HG02870 (cell line): ENCODE measurements around the gene MGAM2.

Experiments
- ATAC-seq: cut with Tn5 transposase; IDR thresholded peaks from one replicate; pipeline ENCODE4 v1.9.1; 2021; ENCODE audit warnings: mild to moderate bottlenecking, moderate library complexity; ENCODE audit not compliant: unreplicated experiment

Gene MGAM2

DNA sequence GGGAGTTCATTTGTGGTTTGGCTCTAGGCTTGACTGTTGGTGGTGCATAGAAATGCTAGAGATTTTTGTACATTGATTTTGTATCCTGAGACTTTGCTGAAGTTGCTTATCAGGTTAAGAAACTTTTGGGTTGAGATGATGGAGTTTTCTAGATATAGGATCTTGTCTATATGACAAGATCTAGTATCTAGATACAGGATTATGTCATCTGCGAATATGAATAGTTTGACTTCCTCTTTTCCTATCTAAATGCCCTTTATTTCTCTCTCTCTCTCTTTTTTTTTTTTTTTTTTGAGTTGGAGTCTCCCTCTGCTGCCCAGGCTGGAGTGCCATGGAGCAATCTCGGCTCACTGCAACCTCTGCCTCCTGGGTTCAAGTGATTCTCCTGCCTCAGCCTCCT lies 62.9 kb downstream of the MGAM2 start:
- no peak for ATAC-seq

- ATAC-seq = no peak
These were observed 64.1 kb downstream of the MGAM2 start for GRCh38 chr7:142175594-142175993.

DNA sequence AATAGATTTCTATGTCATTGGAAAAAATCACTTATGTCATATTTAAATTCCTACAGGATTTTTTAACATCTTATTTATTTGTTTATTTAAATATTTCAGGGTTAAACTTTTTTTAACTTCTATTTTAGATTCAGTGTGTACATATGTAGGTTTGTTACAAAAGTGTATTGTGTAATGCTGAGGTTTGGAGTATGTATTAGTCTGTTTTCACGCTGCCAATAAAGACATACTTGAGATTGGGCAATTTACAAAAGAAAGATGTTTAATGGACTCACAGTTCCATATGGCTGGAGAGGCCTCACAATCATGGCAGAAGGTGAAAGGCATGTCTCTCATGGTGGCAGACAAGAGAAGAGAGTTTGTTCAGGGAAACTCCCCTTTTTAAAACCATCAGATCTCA lies 65.4 kb downstream of the MGAM2 start:
- ATAC-seq = no peak

GRCh38 chr7:142177869-142178268 lies 66.4 kb downstream of the MGAM2 start:
- ATAC-seq = no peak

DNA sequence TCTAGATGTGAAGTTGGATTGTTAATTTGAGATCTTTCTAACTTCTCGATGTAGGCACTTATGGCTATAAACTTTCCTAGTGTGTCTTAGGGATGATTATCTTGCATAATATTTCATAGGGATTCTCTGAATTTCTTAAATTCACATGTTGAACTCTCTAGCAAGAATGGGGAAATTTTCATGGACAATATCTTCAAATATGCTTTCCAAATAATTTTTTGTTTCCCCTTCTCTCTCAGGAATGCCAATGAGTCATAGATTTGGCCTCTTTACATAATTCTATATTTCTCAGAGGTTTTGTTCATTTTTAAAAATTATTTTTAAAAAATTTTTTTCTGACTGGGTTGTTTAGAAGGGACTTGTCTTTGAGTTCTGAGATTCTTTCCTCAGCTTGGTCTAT lies 68.9 kb downstream of the MGAM2 start:
- ATAC-seq = no peak

DNA sequence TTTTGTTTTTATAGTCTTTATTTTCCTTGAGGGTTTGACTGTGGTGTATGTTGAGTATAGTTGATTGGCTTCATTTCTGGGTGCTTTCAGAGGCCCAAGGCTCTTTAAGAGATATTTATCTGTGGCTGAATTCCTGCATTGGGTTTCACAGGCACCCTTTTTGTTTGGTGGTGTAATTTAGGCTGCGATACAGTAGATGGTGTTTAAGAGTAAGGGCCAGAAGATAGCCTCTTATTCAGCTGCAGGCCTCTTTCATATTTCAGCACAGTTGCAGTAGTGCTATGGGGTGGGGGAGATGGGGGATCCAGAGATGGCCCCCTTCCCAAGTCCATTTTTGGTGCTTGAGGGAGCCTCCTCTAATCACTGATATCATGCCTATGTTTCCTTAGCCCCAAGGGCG lies 69.7 kb downstream of the MGAM2 start:
- no peak for ATAC-seq

GRCh38 chr7:142181966-142182365 lies 70.4 kb downstream of the MGAM2 start:
- ATAC-seq = no peak

DNA sequence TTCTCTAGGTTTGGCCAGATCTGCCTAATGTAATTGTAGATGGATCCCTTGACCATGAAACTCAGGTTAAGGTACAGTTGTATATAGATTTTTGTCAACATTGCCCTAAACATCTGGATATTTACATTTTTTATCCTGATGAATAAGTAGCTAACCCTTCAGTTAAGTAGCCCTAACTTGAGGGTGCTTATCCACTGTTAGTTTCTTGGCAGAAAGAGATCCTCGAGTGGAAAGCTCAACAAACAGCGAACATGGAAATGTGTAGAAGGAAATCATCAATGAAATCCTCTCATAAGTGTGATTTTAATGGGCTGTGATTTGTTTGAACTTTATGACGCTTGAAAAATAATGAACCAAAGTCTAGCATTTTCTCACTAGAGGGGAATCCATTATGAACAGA lies 73.6 kb downstream of the MGAM2 start:
- ATAC-seq = no peak

- ATAC-seq = no peak
These were observed 74.3 kb downstream of the MGAM2 start for GRCh38 chr7:142185801-142186200.

- no peak for ATAC-seq
These were observed 76.6 kb downstream of the MGAM2 start for GRCh38 chr7:142188154-142188553.

GRCh38 chr7:142188846-142189245 lies 77.3 kb downstream of the MGAM2 start:
- no peak for ATAC-seq

- no peak for ATAC-seq
These were observed 82.7 kb downstream of the MGAM2 start for GRCh38 chr7:142194201-142194600.

GRCh38 chr7:142196066-142196840 lies 84.7 kb downstream of the MGAM2 start:
- ATAC-seq = no peak

DNA sequence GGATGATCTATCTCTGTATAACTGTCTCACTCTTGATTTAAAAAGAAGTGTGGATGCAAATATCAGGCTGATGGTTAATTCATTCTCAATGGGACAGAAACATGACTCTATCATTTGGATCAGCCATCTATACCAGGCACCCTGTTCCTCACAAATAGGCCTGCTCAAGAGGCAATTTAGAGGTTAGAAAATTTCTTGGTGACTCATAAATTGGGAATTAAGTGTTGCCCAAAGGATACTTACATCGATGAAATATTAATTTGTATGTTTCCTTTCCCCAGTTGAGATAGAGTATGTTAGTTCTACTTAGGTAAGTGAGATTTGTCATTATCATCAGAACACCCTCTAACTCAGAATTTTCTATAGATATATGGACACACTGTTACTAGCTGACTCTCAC lies 88.7 kb downstream of the MGAM2 start:
- no peak for ATAC-seq

DNA sequence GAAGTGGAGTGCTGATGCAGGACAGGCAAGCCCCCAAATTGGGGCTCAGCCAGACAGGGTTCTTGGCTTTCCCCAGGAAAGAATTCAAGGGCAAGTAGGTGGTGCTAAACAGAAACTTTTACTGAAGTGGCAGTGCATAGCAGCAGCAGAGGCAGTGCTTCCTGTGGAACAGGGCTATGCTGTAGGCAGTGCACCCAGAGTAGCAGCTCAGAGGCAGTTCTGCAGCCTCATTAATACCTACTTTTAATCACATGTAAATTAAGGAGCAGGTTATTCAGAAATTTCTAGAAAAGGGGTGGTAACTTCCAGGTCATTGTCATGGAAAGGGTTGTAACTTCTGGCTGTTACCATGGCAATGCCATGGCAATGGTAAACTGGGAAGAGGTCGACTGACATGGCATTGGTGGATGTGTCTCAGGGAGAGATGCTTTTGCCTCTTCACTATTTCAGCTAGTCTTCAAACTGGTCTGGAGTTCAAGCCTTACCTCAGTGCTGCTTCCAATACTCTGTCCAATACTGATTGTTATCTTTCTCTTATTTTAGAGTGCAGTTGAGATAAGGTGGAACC lies 117.1 kb downstream of the MGAM2 start:
- ATAC-seq = no peak

DNA sequence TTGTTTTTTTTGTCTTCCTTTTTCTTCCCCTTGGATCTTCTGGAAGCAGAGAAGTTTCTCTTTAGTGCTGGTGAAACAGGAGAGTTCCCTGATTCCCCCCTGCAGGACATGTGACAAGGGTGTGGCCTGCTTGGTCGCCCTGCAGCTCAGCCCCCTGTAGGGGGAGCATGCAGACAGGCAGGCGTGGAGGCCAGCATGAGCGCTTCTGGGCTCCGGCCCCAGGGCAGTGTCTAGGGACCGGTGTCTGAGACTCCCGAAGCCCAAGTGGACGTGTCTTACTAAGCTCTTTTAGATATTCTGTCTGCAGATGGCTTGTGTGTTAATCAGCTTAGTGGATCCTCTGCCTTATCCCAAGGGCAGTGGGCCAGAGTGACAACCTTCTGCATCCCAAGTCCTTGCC lies 120.2 kb downstream of the MGAM2 start:
- no peak for ATAC-seq

GRCh38 chr7:142240546-142240945 lies 129.0 kb downstream of the MGAM2 start:
- no peak for ATAC-seq

DNA sequence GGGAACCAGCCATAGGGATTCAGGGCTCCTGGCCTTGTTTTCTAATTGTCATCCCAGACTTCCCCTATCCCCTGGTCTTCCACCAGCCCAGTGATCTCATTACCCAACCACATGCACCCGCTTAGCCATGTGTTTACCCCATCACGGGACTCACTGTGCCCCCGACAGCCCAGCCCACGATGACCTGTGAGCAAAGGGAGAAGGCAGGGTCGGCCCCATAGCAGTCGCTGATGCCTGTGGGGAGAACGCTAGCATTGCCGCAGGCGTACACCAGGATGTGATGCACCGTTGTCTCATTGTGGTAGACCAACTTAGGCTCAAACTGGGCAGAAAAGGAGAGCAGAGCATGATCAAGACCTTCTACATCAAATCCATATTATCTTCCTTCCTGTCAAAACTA lies 132.3 kb downstream of the MGAM2 start:
- ATAC-seq = no peak

DNA sequence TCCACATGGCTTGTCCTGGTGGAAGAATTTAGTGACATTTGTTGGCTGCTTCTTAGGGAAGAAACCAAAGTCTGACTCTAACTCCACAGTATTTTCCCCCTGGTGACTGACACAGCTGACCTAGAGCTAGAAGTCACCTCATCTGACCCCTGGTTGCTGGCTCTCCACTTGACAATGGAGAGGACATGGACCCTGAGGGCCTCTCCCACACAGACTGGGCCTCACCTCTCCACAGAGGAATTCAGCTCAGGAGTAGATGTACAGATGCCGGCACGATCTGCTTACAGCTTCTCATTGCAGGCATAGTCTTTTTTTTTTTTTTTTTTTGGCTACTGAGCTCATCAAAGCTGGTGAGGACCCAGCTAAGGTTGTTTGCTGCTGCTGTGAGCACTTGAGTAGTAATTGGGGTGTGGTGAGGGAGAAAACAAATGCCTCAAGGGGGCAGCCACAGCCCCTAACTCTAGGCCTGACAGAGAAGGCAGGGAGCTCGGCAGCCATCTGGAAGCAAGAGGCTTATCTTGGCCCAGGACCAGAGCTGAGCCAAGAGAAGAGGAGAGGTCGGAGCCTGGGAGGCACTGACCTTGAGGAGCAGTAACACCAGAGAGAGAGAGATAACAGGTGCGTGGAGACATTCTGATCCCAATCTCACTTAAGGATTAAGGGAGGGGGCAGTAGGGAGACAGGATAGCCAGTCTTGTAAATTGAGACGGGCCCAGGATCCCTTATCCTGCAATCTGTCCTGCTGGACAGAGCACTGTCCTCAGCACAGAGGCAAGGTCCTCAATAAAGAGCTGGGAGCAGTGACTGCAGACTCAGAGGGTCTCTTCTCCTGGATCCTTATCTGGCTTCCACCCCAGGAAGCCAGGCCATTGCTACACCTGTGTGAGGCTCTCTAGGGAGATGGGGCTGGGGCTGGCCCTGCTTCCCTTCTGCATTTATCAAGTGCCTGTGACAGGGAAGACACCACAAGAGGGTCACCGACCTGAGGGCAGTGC lies 136.9 kb downstream of the MGAM2 start:
- ATAC-seq = no peak

DNA sequence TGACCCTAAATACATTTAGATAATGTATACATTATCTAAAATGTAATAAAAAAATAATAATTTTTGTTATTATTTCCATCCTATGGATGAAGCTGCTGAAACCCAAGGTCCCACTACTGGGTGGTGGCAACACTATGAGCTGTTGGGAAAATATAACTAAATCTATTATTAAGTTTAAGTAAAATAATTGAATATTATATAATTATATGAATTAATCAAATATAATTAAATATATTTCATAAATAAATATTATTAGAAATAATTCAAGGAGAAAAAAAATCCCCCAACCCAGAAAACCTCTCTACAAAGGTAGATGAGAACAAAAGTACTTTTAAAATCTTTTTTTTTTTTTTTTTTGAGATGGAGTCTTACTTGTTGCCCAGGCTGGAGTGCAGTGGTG lies 138.4 kb downstream of the MGAM2 start:
- no peak for ATAC-seq

DNA sequence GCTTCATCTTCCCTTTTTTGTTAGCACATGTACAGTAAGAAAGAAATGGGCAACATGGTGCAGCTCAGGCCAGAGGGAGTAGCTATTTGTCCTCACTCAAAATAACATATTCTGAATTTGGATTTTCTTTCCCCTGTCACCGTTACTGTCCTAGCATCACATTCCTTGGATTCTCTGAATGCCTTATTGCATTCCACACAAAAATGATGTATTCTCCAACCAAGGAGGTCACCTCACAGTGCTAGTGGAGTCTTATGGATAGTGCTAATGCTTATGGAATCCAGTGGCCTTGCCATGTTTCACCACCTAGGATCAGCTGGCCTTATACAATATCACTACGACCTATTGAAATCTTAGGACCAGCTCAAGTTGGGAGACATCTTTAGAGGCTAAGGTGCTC lies 139.2 kb downstream of the MGAM2 start:
- ATAC-seq = no peak

GRCh38 chr7:142257958-142258357 lies 146.4 kb downstream of the MGAM2 start, which contains the start of gene PRSS58:
Gene PRSS58 (minus strand): TSS chr7:142258058. CDS start chr7:142257707, 351 bp downstream.
- ATAC-seq = no peak
